Measurements from ENCODE around the gene MAGI2. TPM values are rescaled to one million over a fixed set of nuclear protein-coding genes. Genes with fewer than 3 reads are reported as not detected.

MAGI2 gene
- 0.40 and 0.44 TPM in 2 replicates for total RNA-seq

DNA sequence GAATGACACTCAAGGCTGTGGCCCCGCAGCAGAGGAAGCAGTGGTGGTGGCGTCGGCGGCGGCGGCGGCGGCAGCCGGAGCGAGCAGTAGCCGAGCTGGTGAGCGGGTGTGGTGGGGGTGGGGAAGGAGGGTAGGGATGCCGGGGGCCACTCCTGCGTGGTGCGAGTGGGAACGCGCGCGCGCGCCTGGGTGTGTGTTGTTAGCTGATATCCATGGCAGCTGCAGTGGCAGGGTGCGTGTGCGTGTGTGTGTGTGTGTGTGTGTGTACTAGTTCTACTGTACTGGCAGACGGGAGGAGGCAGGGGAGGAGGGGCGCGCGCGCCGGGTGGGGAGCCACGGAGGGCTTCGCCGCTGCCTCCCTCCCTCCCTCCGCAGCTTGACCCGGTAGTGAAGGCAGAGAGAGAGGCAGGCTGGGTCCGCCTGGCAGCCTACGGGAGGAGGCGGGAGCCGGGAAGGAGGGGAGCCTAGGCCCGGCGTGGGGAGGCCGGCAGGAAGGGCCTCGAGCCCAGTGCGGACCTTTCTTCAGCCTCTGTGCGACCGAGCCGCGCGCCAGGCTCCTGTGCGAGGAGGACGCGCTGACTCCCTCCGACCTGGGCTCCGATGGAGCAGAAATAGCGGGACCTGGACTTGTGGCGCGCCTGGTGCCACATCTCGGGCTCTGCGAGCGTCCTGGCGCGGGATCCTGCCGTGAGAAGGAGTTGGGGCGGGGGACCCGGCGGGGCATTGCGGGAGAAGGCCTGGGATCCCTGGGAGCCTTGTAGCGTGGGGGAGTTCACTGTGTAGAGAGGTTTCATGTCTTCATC lies at the start of gene MAGI2:
Gene MAGI2, minus strand, starts transcription at position 110 of the 803 bp plus-strand sequence. CDS start 347 bp downstream, outside the sequence.
- peak; percentile 72 to 84 for DNase-seq (ENCODE audit: low read depth in 2 of 2)

DNA sequence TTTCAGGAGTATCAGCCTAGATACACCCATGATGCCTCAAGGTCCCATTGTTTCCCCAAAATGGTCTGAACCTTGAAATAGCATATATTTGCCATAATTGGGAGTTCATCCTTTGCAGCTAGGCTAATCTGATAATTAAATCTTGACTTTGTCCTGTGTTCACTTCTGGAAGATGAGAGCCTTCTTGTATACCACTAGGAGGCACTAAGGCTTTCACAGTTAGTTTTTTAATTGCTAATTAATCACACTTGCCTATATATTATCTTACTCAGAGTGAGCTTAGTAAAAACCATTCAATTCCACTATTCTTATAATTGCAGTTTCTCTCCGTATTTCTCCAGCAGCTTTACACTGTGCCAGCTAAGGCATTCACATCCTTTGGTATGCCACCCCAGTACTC lies 48.7 kb upstream of the MAGI2 start:
- DNase-seq (ENCODE audit: low read depth in 2 of 2) = no peak

- no peak for DNase-seq (ENCODE audit: low read depth in 2 of 2)
Observed at GRCh38 chr7:79500759-79501158, 47.3 kb upstream of the MAGI2 start.

- DNase-seq (ENCODE audit: low read depth in 2 of 2) = no peak
Observed at GRCh38 chr7:79497728-79498127, 44.3 kb upstream of the MAGI2 start.

GRCh38 chr7:79495544-79496272 lies 42.2 kb upstream of the MAGI2 start:
- no peak for DNase-seq (ENCODE audit: low read depth in 2 of 2)

- DNase-seq (ENCODE audit: low read depth in 2 of 2) = no peak
Observed at GRCh38 chr7:79494046-79494445, 40.6 kb upstream of the MAGI2 start.

GRCh38 chr7:79489371-79489770 lies 35.9 kb upstream of the MAGI2 start:
- no peak for DNase-seq (ENCODE audit: low read depth in 2 of 2)

DNA sequence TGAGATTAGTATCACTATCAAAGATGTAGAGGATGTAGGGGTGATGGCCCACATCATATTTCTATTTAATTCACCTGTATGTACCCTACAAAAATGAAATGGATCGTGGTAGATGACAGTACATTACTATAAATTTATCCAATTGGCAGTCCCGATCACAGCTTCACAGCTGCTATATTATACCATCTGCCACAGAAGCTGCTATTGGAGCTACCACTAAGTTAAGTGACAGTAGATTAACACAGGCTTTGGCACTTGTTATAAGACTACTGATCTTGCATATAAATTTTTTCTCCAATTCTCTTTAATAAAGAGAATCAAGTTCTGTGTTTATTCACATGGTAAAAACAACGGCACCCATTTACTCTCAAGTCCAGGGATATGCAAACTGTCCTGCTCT lies 24.9 kb upstream of the MAGI2 start:
- DNase-seq (ENCODE audit: low read depth in 2 of 2) = no peak

GRCh38 chr7:79475455-79475854 lies 22.0 kb upstream of the MAGI2 start:
- no peak for DNase-seq (ENCODE audit: low read depth in 2 of 2)

GRCh38 chr7:79471699-79472098 lies 18.2 kb upstream of the MAGI2 start:
- DNase-seq (ENCODE audit: low read depth in 2 of 2) = peak in 1 of 2 donors; percentile 30

DNA sequence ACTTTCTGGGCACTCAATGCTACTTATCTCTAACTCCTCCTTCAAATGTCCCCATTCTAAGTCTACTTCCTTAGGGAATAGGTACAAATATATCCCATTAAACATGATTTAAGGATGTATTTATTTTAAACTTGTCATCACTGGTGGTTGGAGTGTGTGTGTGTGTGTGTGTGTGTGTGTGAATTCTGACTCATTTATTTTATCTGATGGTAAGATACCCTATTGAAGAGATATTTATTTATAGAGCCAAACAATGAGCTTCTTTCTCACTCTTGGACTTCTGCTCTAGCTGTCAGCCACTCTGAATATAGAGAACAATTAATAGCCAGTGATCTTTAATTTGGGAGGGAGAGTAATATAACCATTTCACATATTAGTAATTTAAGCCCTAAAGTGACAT lies 17.8 kb upstream of the MAGI2 start:
- peak in 1 of 2 donors; percentile 33 for DNase-seq (ENCODE audit: low read depth in 2 of 2)

- no peak for DNase-seq (ENCODE audit: low read depth in 2 of 2)
Observed at GRCh38 chr7:79465551-79465950, 12.1 kb upstream of the MAGI2 start.

- DNase-seq (ENCODE audit: low read depth in 2 of 2) = no peak
Observed at GRCh38 chr7:79464051-79464450, 10.6 kb upstream of the MAGI2 start.

- no peak for DNase-seq (ENCODE audit: low read depth in 2 of 2)
Observed at GRCh38 chr7:79462390-79462789, 8.9 kb upstream of the MAGI2 start.

DNA sequence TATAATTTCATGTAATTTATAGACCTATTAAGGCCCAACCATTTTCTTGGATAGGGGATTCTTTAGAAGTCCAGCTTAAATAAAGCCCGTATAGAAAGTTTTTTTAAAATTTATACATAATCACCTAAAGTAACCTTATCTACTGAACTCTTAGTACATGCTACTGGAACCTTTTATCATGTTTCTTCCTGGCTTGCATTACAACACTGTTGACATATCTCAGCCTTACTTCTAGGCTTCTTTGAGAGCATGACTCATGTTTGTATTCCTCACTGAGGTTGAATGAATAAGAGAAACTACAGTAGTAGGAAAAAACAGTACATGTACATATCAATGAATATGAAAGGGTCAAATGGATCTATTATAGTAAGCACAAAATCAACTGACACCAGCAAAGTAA lies 8.2 kb upstream of the MAGI2 start:
- peak in 1 of 2 donors; percentile 78 for DNase-seq (ENCODE audit: low read depth in 2 of 2)

DNA sequence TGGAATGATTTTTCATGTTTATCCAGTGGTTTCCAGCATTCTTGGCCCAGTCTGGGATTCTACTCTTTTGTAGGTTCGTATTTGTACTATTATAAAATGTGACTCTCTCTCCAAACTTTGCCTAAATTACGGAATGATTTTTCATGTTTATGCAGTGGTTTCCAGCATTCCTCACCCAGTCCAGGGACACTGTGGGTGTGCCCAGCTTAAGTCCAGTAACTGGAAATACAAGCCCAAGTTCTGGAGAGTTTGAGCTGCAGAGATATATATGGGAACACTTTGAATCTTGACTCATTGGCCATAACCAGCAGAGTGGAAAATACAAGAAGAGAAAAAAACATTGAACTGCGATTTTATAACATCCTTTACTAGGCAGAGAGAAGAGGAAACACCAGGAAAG lies 5.9 kb upstream of the MAGI2 start:
- DNase-seq (ENCODE audit: low read depth in 2 of 2) = no peak

DNA sequence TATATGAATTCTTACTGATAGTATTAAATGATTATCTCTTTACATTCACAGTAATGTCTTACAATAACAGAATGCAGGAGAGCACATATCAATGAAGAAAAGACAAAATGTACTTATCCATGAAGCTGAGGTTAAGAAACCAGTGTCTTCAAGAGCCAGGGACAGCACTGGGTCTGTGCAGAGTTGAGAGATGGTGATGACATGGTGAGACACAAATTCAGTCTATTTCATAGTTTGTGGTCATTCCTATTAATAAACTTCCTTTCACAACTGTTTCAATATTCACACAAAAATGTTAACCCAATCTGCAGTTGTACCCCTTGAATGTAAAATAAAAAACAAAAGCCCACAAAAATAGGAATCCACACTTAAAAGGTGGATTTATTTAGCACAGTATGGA lies 5.3 kb upstream of the MAGI2 start:
- no peak for DNase-seq (ENCODE audit: low read depth in 2 of 2)

- DNase-seq (ENCODE audit: low read depth in 2 of 2) = no peak
Observed at GRCh38 chr7:79455173-79455790, 1.8 kb upstream of the MAGI2 start.

GRCh38 chr7:79454361-79454960 lies 994 bp upstream of the MAGI2 start:
- DNase-seq (ENCODE audit: low read depth in 2 of 2) = peak; percentile 44 to 66

DNA sequence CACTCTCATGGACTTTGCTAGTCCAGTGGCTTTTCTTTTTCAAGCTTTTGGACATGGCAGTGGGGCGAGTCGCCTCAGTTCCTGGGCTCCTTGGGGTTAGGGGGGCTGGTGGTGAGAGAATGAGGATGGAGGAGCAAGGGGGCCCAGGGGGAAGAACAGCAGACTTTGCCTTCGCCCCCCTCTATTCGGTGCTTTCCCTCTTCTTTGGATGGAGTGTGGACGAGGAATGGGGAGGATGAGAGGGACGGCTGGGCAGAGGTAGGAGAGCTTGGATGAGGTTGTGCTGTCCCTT lies 255 bp downstream of the MAGI2 start:
- DNase-seq (ENCODE audit: low read depth in 2 of 2) = no peak

DNA sequence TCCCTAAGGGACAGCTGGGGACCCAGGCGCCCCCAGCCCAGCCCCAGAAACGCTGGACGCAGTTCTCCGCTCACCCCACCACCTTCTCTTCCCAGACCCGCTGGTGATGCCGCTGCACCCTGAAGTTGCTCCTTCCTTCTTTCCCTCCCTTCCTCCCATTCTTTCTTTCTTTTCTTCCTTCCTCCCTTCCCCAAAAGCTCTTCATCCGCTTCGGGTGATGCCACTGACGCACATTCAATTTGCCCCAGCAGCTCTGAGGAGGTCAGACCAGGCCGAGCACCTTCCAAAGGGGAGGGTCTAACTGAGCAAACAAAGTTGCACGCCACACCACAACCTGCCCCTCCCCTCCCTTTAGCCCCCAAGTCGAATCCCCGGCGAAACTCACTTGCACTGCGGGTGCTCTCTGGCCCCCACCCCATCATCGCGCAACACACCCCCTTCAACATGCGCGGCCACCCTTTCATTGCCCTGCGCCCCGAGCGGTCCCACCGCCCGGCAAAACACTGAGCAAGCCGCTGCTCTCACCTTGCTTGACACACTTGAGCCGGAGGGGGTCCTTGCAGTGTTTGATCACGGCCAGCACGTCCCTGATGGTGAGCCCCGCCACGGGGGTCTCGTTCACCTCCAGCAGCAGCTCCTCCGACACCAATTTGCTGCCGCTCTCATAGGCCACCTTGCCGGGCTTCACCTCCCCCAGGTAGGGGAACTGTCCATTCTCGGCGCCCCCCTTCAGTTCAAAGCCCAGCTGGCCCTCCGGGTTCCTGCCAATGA lies 787 bp downstream of the MAGI2 start:
- DNase-seq (ENCODE audit: low read depth in 2 of 2) = peak; percentile 24 to 30

All from lung microvascular endothelial cell (primary cell).